K562 (cell line): ENCODE measurements around the gene ANGPTL7.

Source experiments
- CCAR2 ChIP-seq: fragments of 200-400 bp; formaldehyde crosslinking; IDR thresholded peaks from 2 replicates; pipeline ENCODE4 v1.6.1; 2017; ENCODE audit warnings: mild to moderate bottlenecking, low read depth, low read length
- CTCF ChIP-seq, 3 experiments: IDR thresholded peaks in 2 of 3; conservative IDR thresholded peaks in 1 of 3; 2 replicates each; pipeline ENCODE4 v1.5.1; 2011 to 2012; ENCODE audit warnings: low read length in 3 of 3, mild to moderate bottlenecking in 3 of 3, control low read depth in 2 of 3, improper control_type of control experiment in 1 of 3, inconsistent platforms in 1 of 3, low read depth in 1 of 3, mixed read lengths in 1 of 3, moderate library complexity in 1 of 3; ENCODE audit not compliant: insufficient read depth in 2 of 3
- ZNF197 ChIP-seq: fragments of 200-800 bp; sonication (Bioruptor generic); IDR thresholded peaks from 2 replicates; pipeline ENCODE4 v1.6.1; 2016; ENCODE audit warnings: low read depth, missing genetic modification characterization, missing compliant biosample characterization

- TF ChIP-seq CTCF (IDR thresholded peaks at IDR 0.05 in 2 of 3, conservative IDR thresholded peaks at IDR 0.05 in 1 of 3; ENCODE audit: insufficient read depth in 2 of 3, low read depth in 1 of 3, low read length in 3 of 3) (no peak), ZNF197 (CRISPR knock-in tag) (no peak), CCAR2 (no peak)
These were observed 10.0 kb upstream of the ANGPTL7 start for GRCh38 chr1:11179125-11179524.
